GM18526 (cell line): ENCODE measurements around the gene RAP2A.

Experiments
- POLR2A ChIP-seq: IDR thresholded peaks from 3 replicates; pipeline ENCODE4 v1.6.1; 2011; ENCODE audit not compliant: insufficient read length; ENCODE audit errors: extremely low read depth

RAP2A gene

GRCh38 chr13:97433727-97434396 is at the start of gene RAP2A:
Gene RAP2A, plus strand, starts transcription at chr13:97434169. Its CDS starts 302 bp downstream, at chr13:97434471.
- no peak for TF ChIP-seq POLR2A

- TF ChIP-seq POLR2A = no peak
These were observed 49.6 kb upstream of the RAP2A start for GRCh38 chr13:97384371-97384770.

GRCh38 chr13:97385146-97385545 is 48.8 kb upstream of the RAP2A start:
- no peak for TF ChIP-seq POLR2A

- TF ChIP-seq POLR2A = no peak
These were observed 48.1 kb upstream of the RAP2A start for GRCh38 chr13:97385854-97386253.

GRCh38 chr13:97386801-97387484 is 47.0 kb upstream of the RAP2A start:
- no peak for TF ChIP-seq POLR2A

GRCh38 chr13:97387485-97387839 is 46.5 kb upstream of the RAP2A start:
- no peak for TF ChIP-seq POLR2A

GRCh38 chr13:97387890-97388289 is 46.1 kb upstream of the RAP2A start:
- no peak for TF ChIP-seq POLR2A

GRCh38 chr13:97388373-97388772 is 45.6 kb upstream of the RAP2A start:
- no peak for TF ChIP-seq POLR2A

GRCh38 chr13:97390941-97391600 is 42.9 kb upstream of the RAP2A start:
- no peak for TF ChIP-seq POLR2A

GRCh38 chr13:97392020-97392419 is 41.9 kb upstream of the RAP2A start:
- no peak for TF ChIP-seq POLR2A

GRCh38 chr13:97394542-97394941 is 39.4 kb upstream of the RAP2A start:
- TF ChIP-seq POLR2A = no peak

- no peak for TF ChIP-seq POLR2A
These were observed 38.4 kb upstream of the RAP2A start for GRCh38 chr13:97395447-97396136.

- no peak for TF ChIP-seq POLR2A
These were observed 36.7 kb upstream of the RAP2A start for GRCh38 chr13:97397267-97397666.

- no peak for TF ChIP-seq POLR2A
These were observed 32.5 kb upstream of the RAP2A start for GRCh38 chr13:97401421-97401820.

- TF ChIP-seq POLR2A = no peak
These were observed 29.8 kb upstream of the RAP2A start for GRCh38 chr13:97403893-97404750.

GRCh38 chr13:97407540-97407939 is 26.4 kb upstream of the RAP2A start:
- no peak for TF ChIP-seq POLR2A
